Transverse colon (tissue), 4 donors: ENCODE results near the gene ECHS1.

Experiments used
- CTCF ChIP-seq, 5 experiments: fragments of 200-600 bp in 3 of 5; fragments of 450-650 bp in 2 of 5; sonication (generic) in 3 of 5; IDR thresholded peaks; 1 replicate in 2 of 5; 2 replicates in 3 of 5; pipeline ENCODE4 v1.5.1; 2016 to 2017; ENCODE audit warnings: antibody characterized with exemption in 5 of 5, inconsistent platforms in 3 of 5, mild to moderate bottlenecking in 2 of 5, moderate library complexity in 1 of 5
- POLR2A ChIP-seq: fragments of 450-650 bp; IDR thresholded peaks from one replicate; pipeline ENCODE4 v1.6.1; 2016; ENCODE audit warnings: antibody characterized with exemption, mild to moderate bottlenecking, moderate library complexity
- POLR2AphosphoS5 ChIP-seq, 3 donors: sonication (generic); formaldehyde crosslinking; IDR thresholded peaks; one replicate each; pipeline ENCODE4 v1.6.1; 2016; ENCODE audit warnings: antibody characterized with exemption in 3 of 3

- no peak for TF ChIP-seq CTCF (IDR thresholded peaks at IDR 0.05)
- no peak for TF ChIP-seq POLR2A
- TF ChIP-seq POLR2AphosphoS5 (IDR thresholded peaks at IDR 0.05): no peak
Measured at GRCh38 chr10:133415752-133416151, 42.6 kb upstream of the ECHS1 start.
